H9 (cell line): ENCODE results near the gene XYLB. TPM values are rescaled to one million over a fixed set of nuclear protein-coding genes. Genes with fewer than 3 reads are reported as not detected.

ENCODE experiments used
- DNase-seq: peaks from one replicate; pipeline ENCODE4 v3.0.0-alpha.2; 2017
- H2AFZ ChIP-seq: one replicate; pipeline ENCODE4 v1.6.1; 2013; ENCODE audit warnings: mild to moderate bottlenecking, low read length, control low read depth, moderate library complexity
- H2AK5ac ChIP-seq: 2 replicates; pipeline ENCODE4 v1.6.1; 2013; ENCODE audit warnings: low read length, control low read depth, mixed read lengths; ENCODE audit not compliant: insufficient read length
- H2BK120ac ChIP-seq: one replicate; pipeline ENCODE4 v1.6.1; 2013; ENCODE audit warnings: low read depth, mild to moderate bottlenecking, low read length, control low read depth, inconsistent platforms; ENCODE audit not compliant: poor library complexity, severe bottlenecking
- H2BK12ac ChIP-seq: 2 replicates; pipeline ENCODE4 v1.6.1; 2013; ENCODE audit warnings: low read length, control low read depth, mixed read lengths, low read depth; ENCODE audit not compliant: insufficient read length
- H2BK15ac ChIP-seq: 2 replicates; pipeline ENCODE4 v1.6.1; 2013; ENCODE audit warnings: low read depth, low read length, control low read depth
- H2BK20ac ChIP-seq: one replicate; pipeline ENCODE4 v1.6.1; 2013; ENCODE audit warnings: low read depth, mild to moderate bottlenecking, low read length, control low read depth, inconsistent platforms; ENCODE audit not compliant: poor library complexity, severe bottlenecking
- H2BK5ac ChIP-seq: 2 replicates; pipeline ENCODE4 v1.6.1; 2013; ENCODE audit warnings: low read length, control low read depth, mixed read lengths; ENCODE audit not compliant: insufficient read length
- H3K14ac ChIP-seq: 2 replicates; pipeline ENCODE4 v1.6.1; 2013; ENCODE audit warnings: low read length, control low read depth; ENCODE audit not compliant: insufficient read depth
- H3K18ac ChIP-seq: 2 replicates; pipeline ENCODE4 v1.6.1; 2013; ENCODE audit warnings: low read depth, mild to moderate bottlenecking, mixed read lengths, low read length, control low read depth; ENCODE audit not compliant: insufficient read length
- H3K23ac ChIP-seq: 2 replicates; pipeline ENCODE4 v1.6.1; 2013; ENCODE audit warnings: low read length, control low read depth, mixed read lengths, low read depth; ENCODE audit not compliant: insufficient read length
- H3K23me2 ChIP-seq: 2 replicates; pipeline ENCODE4 v1.6.1; 2013; ENCODE audit warnings: low read depth, mild to moderate bottlenecking, mixed read lengths, low read length, control low read depth; ENCODE audit not compliant: insufficient read length, poor library complexity, severe bottlenecking
- H3K27ac ChIP-seq: 2 replicates; pipeline ENCODE4 v1.5.1; 2013; ENCODE audit warnings: low read length, control low read depth, mixed read lengths, low read depth; ENCODE audit not compliant: insufficient read length
- H3K27me3 ChIP-seq: 2 replicates; pipeline ENCODE4 v1.6.1; 2013; ENCODE audit warnings: low read length, control low read depth, inconsistent platforms; ENCODE audit not compliant: insufficient read depth
- H3K4ac ChIP-seq: 2 replicates; pipeline ENCODE4 v1.6.1; 2013; ENCODE audit warnings: low read depth, mild to moderate bottlenecking, control low read depth, inconsistent platforms, low read length, moderate library complexity
- H3K4me1 ChIP-seq: 2 replicates; pipeline ENCODE4 v1.6.1; 2013; ENCODE audit warnings: low read length, control low read depth, inconsistent platforms; ENCODE audit not compliant: insufficient read depth
- H3K4me2 ChIP-seq: 2 replicates; pipeline ENCODE4 v1.6.1; 2013; ENCODE audit warnings: low read length, control low read depth, mixed read lengths; ENCODE audit not compliant: insufficient read length, insufficient read depth
- H3K56ac ChIP-seq: 2 replicates; pipeline ENCODE4 v1.6.1; 2013; ENCODE audit warnings: low read depth, mild to moderate bottlenecking, mixed read lengths, low read length, control low read depth; ENCODE audit not compliant: insufficient read length
- H3K79me1 ChIP-seq: 2 replicates; pipeline ENCODE4 v1.6.1; 2013; ENCODE audit warnings: low read depth, mild to moderate bottlenecking, moderate library complexity, low read length, control low read depth, inconsistent platforms; ENCODE audit not compliant: insufficient read depth, poor library complexity, severe bottlenecking
- H3K79me2 ChIP-seq: 2 replicates; pipeline ENCODE4 v1.6.1; 2013; ENCODE audit warnings: low read length, control low read depth, inconsistent platforms; ENCODE audit not compliant: insufficient read depth
- H3K9ac ChIP-seq: 2 replicates; pipeline ENCODE4 v1.6.1; 2013; ENCODE audit warnings: low read length, control low read depth, mixed read lengths; ENCODE audit not compliant: insufficient read length; ENCODE audit errors: extremely low read depth
- H3K9me3 ChIP-seq: one replicate; pipeline ENCODE4 v1.6.1; 2013; ENCODE audit warnings: low read depth, low read length, inconsistent platforms; ENCODE audit not compliant: control insufficient read depth
- H3T11ph ChIP-seq: one replicate; pipeline ENCODE4 v1.6.1; 2013; ENCODE audit warnings: mild to moderate bottlenecking, low read length, control low read depth, inconsistent platforms
- H4K20me1 ChIP-seq: one replicate; pipeline ENCODE4 v1.6.1; 2013; ENCODE audit not compliant: control insufficient read depth, insufficient read length, insufficient read depth
- H4K5ac ChIP-seq: 2 replicates; pipeline ENCODE4 v1.6.1; 2013; ENCODE audit warnings: low read depth, mild to moderate bottlenecking, mixed read lengths, low read length, control low read depth; ENCODE audit not compliant: insufficient read length
- H4K8ac ChIP-seq: replicated peaks from 2 replicates; pipeline ENCODE4 v1.6.1; 2013; ENCODE audit warnings: low read length, control low read depth, mixed read lengths, low read depth; ENCODE audit not compliant: insufficient read length
- H4K91ac ChIP-seq: 2 replicates; pipeline ENCODE4 v1.6.1; 2013; ENCODE audit warnings: low read depth, mild to moderate bottlenecking, moderate library complexity, mixed read lengths, low read length, control low read depth; ENCODE audit not compliant: insufficient read length
- H3K27ac Mint-ChIP-seq, 3 experiments: 2 replicates in 2 of 3; 3 replicates in 1 of 3; pipeline ENCODE4 v1.8.0; 2020 to 2021; ENCODE audit warnings: mixed read lengths in 3 of 3, mild to moderate bottlenecking in 1 of 3, moderate library complexity in 1 of 3
- H3K27me3 Mint-ChIP-seq: 2 replicates; pipeline ENCODE4 v1.8.0; 2021; ENCODE audit warnings: low read depth, mild to moderate bottlenecking, moderate library complexity, mixed read lengths
- H3K36me3 Mint-ChIP-seq, 3 experiments: 2 replicates in 2 of 3; 3 replicates in 1 of 3; pipeline ENCODE4 v1.8.0; 2020 to 2021; ENCODE audit warnings: low read depth in 3 of 3, mixed read lengths in 3 of 3; ENCODE audit not compliant: insufficient read depth in 1 of 3
- H3K4me1 Mint-ChIP-seq, 2 experiments: 2 replicates each; pipeline ENCODE4 v1.8.0; 2020; ENCODE audit warnings: mixed read lengths in 2 of 2
- H3K4me3 Mint-ChIP-seq, 2 experiments: 2 replicates in 1 of 2; 3 replicates in 1 of 2; pipeline ENCODE4 v1.8.0; 2020 to 2021; ENCODE audit warnings: mild to moderate bottlenecking in 2 of 2, mixed read lengths in 2 of 2, moderate library complexity in 1 of 2
- H3K9me3 Mint-ChIP-seq, 2 experiments: 2 replicates in 1 of 2; 3 replicates in 1 of 2; pipeline ENCODE4 v1.8.0; 2020; ENCODE audit warnings: mild to moderate bottlenecking in 2 of 2, mixed read lengths in 2 of 2, moderate library complexity in 1 of 2
- WGBS: extraction: QIAGEN DNeasy Blood & Tissue Kit; methylation state at CpG from one replicate; pipeline ENCODE4 v1.1.7; 2013; ENCODE audit warnings: missing lambda C conversion rate, low lambda C conversion rate, mixed read lengths; ENCODE audit not compliant: insufficient read length; ENCODE audit errors: extremely low coverage; 5-methylcytosine and 5-hydroxymethylcytosine counted together
- total RNA-seq: library from RNA; stranded (reverse); gene quantifications from 2 replicates; pipeline ENCODE4 v1.2.1, GENCODE V29; 2021
- TF ChIP-seq, protein P1 (sequence below): fragments of 200-600 bp; sonication (generic); conservative IDR thresholded peaks from 3 replicates; pipeline ENCODE4 v1.8.0; 2021; ENCODE audit warnings: antibody characterized with exemption, mild to moderate bottlenecking

Gene XYLB
- total RNA-seq, 1 experiment from 2014 or later, result 2.6 TPM

- no peak overlapping the region for H3K27ac Mint-ChIP-seq
- H3K27me3 Mint-ChIP-seq, result no peaks in the 10 kb centered on the region; the same call in 1 of the 2 replicates
These were observed 22.6 kb downstream of the XYLB start for GRCh38 chr3:38369186-38369585.

More at GRCh38 chr3:38369186-38369585, 22.6 kb downstream of the XYLB start:
- Mint-ChIP-seq H3K4me3 (no peak overlapping the region), H3K36me3 (peaks cover 28 to 48% (median 36%) of the 10 kb centered on the region in 3 experiments), H3K9me3 (peaks cover 5 to 10% of the 10 kb centered on the region in 2 experiments; a peak in 4 of 5 replicates), H3K4me1 (no peaks in the 10 kb centered on the region)
- Histone ChIP-seq H4K8ac (no peak overlapping the region), H3K9ac (no peak overlapping the region), H2BK12ac (no peak overlapping the region), H4K20me1 (no peaks in the 10 kb centered on the region), H2BK20ac (no peak overlapping the region), H3K4me2 (no peak overlapping the region), H4K5ac (no peak overlapping the region), H3K9me3 (peaks cover 5% of the 10 kb centered on the region), H3K23ac (no peak overlapping the region), H2BK15ac (no peak overlapping the region), H2BK5ac (no peak overlapping the region), H3K79me2 (no peaks in the 10 kb centered on the region), H3T11ph (no peak overlapping the region), H3K23me2 (no peaks in the 10 kb centered on the region), H3K27me3 (no peaks in the 10 kb centered on the region), H2AK5ac (no peak overlapping the region), H2BK120ac (no peak overlapping the region), H3K14ac (no peak overlapping the region), H3K4ac (no peak overlapping the region), H3K79me1 (no peaks in the 10 kb centered on the region), H2AFZ (no peak overlapping the region), H4K91ac (no peak overlapping the region), H3K27ac (no peak overlapping the region), H3K56ac (no peak overlapping the region), H3K4me1 (no peaks in the 10 kb centered on the region), H3K18ac (no peak overlapping the region)
- DNase-seq, result no peak
- TF ChIP-seq, protein P1, sequence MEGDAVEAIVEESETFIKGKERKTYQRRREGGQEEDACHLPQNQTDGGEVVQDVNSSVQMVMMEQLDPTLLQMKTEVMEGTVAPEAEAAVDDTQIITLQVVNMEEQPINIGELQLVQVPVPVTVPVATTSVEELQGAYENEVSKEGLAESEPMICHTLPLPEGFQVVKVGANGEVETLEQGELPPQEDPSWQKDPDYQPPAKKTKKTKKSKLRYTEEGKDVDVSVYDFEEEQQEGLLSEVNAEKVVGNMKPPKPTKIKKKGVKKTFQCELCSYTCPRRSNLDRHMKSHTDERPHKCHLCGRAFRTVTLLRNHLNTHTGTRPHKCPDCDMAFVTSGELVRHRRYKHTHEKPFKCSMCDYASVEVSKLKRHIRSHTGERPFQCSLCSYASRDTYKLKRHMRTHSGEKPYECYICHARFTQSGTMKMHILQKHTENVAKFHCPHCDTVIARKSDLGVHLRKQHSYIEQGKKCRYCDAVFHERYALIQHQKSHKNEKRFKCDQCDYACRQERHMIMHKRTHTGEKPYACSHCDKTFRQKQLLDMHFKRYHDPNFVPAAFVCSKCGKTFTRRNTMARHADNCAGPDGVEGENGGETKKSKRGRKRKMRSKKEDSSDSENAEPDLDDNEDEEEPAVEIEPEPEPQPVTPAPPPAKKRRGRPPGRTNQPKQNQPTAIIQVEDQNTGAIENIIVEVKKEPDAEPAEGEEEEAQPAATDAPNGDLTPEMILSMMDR, result no peak
- WGBS, result no CpG with 5 or more reads among the region's 3 CpGs
